ENCODE measurements around the gene TAMALIN.

TAMALIN gene

DNA sequence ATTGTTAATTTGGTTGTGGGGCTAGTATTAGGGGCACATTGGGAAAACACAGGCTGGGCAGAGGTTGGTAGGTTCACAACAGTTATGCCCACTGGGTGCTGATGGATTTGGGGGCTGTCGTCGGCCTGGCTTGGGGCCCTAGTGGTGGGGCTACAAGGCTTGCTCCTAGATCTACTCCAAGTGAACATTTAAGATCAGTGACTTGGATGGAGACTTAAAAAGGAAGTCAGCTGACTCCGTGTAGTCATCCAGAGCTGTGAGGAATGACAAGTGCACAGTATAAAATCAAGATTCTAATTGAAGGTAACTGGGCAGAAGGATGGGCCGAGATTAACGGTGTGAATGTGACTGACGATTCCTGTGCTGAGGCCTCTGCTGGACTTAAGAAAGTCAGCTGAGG lies 31.7 kb downstream of the TAMALIN start:
- in situ Hi-C loops (cut with MboI; ENCODE audit: low pct_unique_long_range_greater_than_20kb, low sequenced_read_pairs, unreplicated experiment): loop anchor here (10.0 kb wide), 1 partner anchor 46 kb away; no protein-coding TSS in a partner anchor
- TF ChIP-seq, protein P1, sequence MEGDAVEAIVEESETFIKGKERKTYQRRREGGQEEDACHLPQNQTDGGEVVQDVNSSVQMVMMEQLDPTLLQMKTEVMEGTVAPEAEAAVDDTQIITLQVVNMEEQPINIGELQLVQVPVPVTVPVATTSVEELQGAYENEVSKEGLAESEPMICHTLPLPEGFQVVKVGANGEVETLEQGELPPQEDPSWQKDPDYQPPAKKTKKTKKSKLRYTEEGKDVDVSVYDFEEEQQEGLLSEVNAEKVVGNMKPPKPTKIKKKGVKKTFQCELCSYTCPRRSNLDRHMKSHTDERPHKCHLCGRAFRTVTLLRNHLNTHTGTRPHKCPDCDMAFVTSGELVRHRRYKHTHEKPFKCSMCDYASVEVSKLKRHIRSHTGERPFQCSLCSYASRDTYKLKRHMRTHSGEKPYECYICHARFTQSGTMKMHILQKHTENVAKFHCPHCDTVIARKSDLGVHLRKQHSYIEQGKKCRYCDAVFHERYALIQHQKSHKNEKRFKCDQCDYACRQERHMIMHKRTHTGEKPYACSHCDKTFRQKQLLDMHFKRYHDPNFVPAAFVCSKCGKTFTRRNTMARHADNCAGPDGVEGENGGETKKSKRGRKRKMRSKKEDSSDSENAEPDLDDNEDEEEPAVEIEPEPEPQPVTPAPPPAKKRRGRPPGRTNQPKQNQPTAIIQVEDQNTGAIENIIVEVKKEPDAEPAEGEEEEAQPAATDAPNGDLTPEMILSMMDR (IDR thresholded peaks at IDR 0.05; ENCODE audit: extremely low read depth, insufficient read depth, missing control alignments): no peak
- no peak for DNase-seq (ENCODE audit: low spot score)

DNA sequence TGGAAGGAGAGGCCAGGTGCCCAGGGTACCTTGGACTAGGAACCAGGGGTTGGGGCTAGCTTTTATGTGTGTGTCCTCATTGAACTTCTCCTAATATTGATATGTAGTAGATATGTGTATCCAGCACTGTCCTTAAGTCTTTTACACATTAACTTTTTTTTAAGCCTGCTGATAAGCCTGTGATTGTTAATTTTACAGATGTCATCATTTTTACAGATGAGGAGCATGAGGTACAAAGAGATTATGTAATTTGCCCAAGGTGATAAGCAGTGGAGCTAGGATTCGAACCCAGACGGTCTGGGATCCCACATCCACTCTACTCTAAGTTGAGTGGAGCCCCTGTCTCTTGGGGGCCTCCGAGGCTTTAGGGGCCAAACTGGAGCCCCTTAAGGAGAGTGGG lies 34.3 kb downstream of the TAMALIN start:
- no peak for DNase-seq (ENCODE audit: low spot score)
- in situ Hi-C loops (cut with MboI; ENCODE audit: low pct_unique_long_range_greater_than_20kb, low sequenced_read_pairs, unreplicated experiment): no loop called here
- TF ChIP-seq, protein P1 (IDR thresholded peaks at IDR 0.05; ENCODE audit: extremely low read depth, insufficient read depth, missing control alignments): no peak

DNA sequence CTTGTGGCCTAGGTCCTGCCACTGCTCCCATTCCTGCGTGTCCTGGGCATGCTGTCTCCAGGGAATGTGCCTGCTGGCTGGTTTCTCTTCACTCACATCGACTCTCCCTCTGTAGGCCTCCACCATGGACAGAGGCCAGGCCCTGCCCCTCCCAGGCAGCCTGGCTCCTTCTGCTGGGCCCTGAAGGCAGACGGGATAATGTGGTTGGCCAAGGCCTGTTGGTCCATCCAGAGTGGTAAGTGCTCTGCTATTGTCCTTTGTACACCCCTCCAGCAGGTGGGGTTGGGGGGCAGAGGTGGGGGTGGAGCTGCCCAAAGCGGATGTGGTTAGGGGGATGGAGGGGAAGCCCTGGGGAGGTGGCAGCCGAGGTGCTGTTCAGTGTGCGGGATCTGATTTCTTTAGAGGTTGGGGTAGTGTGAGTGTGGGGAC lies 35.0 kb downstream of the TAMALIN start:
- TF ChIP-seq, protein P1 (IDR thresholded peaks at IDR 0.05; ENCODE audit: extremely low read depth, insufficient read depth, missing control alignments): peak; percentile 26
- peak; percentile 75 for DNase-seq (ENCODE audit: low spot score)
- in situ Hi-C loops (cut with MboI; ENCODE audit: low pct_unique_long_range_greater_than_20kb, low sequenced_read_pairs, unreplicated experiment): no loop called here

DNA sequence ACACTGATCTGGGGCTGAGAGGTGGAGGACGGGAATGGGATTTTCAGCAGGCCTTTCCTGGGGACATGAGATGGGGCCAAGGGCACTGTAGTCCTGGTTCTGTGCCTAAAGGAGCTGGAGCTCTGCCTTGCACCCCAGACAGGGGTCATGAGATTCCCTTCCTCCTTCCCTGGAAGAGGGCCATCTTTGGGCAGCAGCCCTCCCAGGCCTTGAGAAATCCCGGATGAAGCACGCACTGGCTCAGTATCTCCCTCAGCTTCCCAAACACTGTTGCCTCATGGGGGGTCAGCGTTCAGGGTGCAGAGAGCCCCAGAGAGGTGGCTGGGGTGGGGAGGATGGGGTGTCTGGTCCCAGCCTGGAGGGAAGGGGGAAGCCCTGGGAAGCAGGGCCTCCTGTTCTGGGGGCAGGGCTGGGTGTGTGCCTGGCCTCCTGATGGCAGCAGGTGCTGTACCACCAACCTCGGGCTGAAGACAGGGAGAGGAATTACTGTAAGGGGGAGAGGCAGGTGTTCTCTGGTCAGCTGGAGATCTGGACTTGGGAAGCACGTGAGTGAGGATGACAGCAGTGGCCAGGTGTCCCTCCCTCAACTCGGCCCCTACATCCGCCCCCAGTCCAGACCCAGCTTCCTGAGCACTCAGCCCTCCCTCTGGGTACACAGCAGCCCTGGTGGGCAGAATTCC lies 36.1 kb downstream of the TAMALIN start:
- in situ Hi-C loops (cut with MboI; ENCODE audit: low pct_unique_long_range_greater_than_20kb, low sequenced_read_pairs, unreplicated experiment): no loop called here
- DNase-seq (ENCODE audit: low spot score): no peak
- TF ChIP-seq, protein P1 (IDR thresholded peaks at IDR 0.05; ENCODE audit: extremely low read depth, insufficient read depth, missing control alignments): no peak

DNA sequence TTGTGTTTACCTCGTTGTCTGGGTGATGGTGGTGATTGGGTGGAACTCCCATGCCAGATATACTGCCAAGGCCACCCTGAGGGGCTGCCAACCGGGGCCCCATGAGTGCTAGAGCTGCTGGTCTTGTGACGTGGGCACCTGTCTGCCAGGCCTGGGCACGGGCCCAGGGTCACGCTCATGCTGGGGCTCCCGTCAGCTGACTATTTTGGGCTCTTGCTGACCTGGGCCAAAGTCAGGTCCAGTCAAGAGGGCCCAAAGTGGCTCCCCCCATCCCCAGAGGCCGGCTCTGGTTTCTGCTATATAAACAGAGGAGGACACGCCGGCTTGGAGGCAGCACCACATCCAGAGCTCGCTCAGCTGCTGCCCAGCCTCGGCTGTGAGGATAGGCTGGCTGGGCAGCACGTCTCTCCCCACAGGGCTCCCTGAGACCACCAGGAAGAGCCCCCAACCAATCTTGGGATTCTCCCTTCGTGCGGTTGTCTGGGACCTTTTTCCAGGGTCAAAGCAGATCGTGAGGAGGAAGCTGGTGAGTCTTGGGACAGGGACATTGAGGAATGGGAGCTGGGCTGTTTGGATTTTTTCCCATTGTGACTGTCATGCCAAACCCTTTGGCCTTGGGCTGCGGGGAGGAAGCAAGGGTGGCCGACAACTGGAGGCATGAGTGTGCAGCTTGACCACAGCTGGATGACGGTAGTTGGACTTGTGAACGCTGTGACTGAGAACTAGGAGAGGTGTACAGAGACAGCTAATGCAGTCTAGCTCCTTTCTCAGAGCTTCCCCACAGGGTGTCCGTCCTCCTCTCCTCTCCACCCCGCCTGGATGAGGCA lies 36.9 kb downstream of the TAMALIN start:
- TF ChIP-seq, protein P1 (IDR thresholded peaks at IDR 0.05; ENCODE audit: extremely low read depth, insufficient read depth, missing control alignments): no peak
- no peak for DNase-seq (ENCODE audit: low spot score)
- in situ Hi-C loops (cut with MboI; ENCODE audit: low pct_unique_long_range_greater_than_20kb, low sequenced_read_pairs, unreplicated experiment): no loop called here

DNA sequence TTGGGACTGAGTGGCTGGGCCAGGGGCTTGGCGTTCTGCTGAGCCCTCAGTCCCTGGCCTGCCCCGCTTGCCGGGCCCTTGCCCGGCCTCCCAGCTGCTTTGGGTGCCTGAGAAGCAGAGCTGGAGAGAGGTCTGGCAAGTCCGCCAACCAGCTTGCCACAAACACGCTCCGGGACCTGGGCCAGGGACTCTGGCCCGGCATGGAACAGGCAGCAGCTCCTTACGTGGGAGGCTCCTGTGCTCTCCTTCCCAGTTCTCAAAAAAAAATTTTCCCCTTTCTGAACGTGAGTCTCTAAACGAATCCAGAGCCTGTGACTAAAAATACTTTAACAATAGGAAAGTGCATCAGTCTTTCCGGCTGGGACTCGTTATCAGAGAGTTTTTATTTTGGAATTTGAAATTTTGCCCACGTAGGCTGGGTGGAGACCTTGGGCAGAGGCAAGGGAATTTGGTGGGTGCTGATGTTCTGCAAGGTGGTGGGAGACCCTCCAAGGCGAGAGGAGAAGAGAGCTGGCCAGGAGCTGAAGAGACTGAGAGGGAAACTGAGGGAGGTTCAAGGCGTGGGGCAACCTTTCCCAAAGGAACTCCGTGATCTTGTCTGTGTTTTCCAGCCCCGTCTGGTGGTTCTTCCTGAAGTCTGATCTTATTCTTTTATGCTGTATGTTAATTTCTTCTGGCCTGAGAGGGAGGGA lies 37.7 kb downstream of the TAMALIN start:
- TF ChIP-seq, protein P1 (IDR thresholded peaks at IDR 0.05; ENCODE audit: extremely low read depth, insufficient read depth, missing control alignments): no peak
- no peak for DNase-seq (ENCODE audit: low spot score)
- in situ Hi-C loops (cut with MboI; ENCODE audit: low pct_unique_long_range_greater_than_20kb, low sequenced_read_pairs, unreplicated experiment): no loop called here
